Calu3 (cell line): ENCODE results near the gene LMO4. TPM values are rescaled to one million over a fixed set of nuclear protein-coding genes. Genes with fewer than 3 reads are reported as not detected.

Experiments
- BruUV-seq: library from RNA; stranded (reverse); fragments of 400-500 nt; replicated peaks from 2 replicates; lab custom pipeline; 2021; lab: Mats Ljungman, UMichigan
- CTCF ChIA-PET: fragments of 300-600 bp; sonication (Branson Sonifier 250); formaldehyde crosslinking; loops from one replicate; lab custom pipeline; 2022; ENCODE audit warnings: antibody characterized with exemption; lab: Charles Lee
- DNase-seq: peaks from one replicate; pipeline ENCODE4 v3.0.0; 2022
- H3K27ac Mint-ChIP-seq: one replicate; pipeline ENCODE4 v1.8.0; 2022; ENCODE audit warnings: mixed read lengths; ENCODE audit not compliant: unreplicated experiment
- H3K27me3 Mint-ChIP-seq: one replicate; pipeline ENCODE4 v1.8.0; 2022; ENCODE audit warnings: mixed read lengths; ENCODE audit not compliant: unreplicated experiment
- H3K36me3 Mint-ChIP-seq: one replicate; pipeline ENCODE4 v1.8.0; 2022; ENCODE audit warnings: mild to moderate bottlenecking, moderate library complexity, mixed read lengths; ENCODE audit not compliant: insufficient read depth, unreplicated experiment
- H3K4me1 Mint-ChIP-seq: one replicate; pipeline ENCODE4 v1.8.0; 2022; ENCODE audit warnings: mild to moderate bottlenecking, low read depth, mixed read lengths; ENCODE audit not compliant: unreplicated experiment
- H3K4me3 Mint-ChIP-seq: one replicate; pipeline ENCODE4 v1.8.0; 2022; ENCODE audit warnings: mild to moderate bottlenecking, low read depth, moderate library complexity, mixed read lengths; ENCODE audit not compliant: unreplicated experiment
- H3K9me3 Mint-ChIP-seq: one replicate; pipeline ENCODE4 v1.8.0; 2022; ENCODE audit warnings: low read depth, mixed read lengths; ENCODE audit not compliant: unreplicated experiment
- intact Hi-C: fragments of 100-400 bp; cut with micrococcal nuclease; formaldehyde crosslinking; loops from one replicate; pipeline ENCODE4 v1.10.0; 2022; ENCODE audit not compliant: unreplicated experiment
- total RNA-seq: library from RNA; stranded (reverse); gene quantifications from 2 replicates; pipeline ENCODE4 v1.2.3, GENCODE V29; 2022
- TF ChIP-seq, protein P1 (sequence below): fragments of 200-600 bp; IDR thresholded peaks from one replicate; pipeline ENCODE4 v1.8.0; 2022; ENCODE audit warnings: antibody characterized with exemption; ENCODE audit not compliant: unreplicated experiment

LMO4 gene
- total RNA-seq, 1 experiment from 2014 or later, result 95.0 TPM

DNA sequence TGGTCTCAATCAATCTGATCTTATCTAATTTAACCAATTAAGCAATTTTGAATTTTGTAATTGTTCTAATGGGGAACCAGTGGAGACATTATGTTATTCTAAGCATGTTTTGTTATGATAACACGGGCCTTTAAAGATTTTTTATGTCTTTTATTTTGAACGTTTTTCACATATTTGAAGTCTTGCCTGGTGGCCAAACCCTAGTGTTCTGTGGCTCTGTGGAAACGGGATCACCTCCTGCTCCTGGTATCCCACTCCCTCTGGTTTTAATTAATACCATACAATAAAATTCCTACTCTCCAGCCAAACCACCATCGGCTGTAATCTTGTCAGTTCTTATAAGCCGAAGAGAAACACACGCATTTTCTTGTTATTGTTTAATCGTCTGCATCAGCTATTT, 22.9 kb upstream of the LMO4 start:
- no peaks in the 10 kb centered on the region for H3K36me3 Mint-ChIP-seq
- TF ChIP-seq, protein P1, sequence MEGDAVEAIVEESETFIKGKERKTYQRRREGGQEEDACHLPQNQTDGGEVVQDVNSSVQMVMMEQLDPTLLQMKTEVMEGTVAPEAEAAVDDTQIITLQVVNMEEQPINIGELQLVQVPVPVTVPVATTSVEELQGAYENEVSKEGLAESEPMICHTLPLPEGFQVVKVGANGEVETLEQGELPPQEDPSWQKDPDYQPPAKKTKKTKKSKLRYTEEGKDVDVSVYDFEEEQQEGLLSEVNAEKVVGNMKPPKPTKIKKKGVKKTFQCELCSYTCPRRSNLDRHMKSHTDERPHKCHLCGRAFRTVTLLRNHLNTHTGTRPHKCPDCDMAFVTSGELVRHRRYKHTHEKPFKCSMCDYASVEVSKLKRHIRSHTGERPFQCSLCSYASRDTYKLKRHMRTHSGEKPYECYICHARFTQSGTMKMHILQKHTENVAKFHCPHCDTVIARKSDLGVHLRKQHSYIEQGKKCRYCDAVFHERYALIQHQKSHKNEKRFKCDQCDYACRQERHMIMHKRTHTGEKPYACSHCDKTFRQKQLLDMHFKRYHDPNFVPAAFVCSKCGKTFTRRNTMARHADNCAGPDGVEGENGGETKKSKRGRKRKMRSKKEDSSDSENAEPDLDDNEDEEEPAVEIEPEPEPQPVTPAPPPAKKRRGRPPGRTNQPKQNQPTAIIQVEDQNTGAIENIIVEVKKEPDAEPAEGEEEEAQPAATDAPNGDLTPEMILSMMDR, result no peak
- no peak overlapping the region for H3K27ac Mint-ChIP-seq
- H3K4me3 Mint-ChIP-seq, result no peak overlapping the region
- CTCF ChIA-PET, result no interaction called here
- intact Hi-C loops, result no loop called here
- no peaks in the 10 kb centered on the region for H3K27me3 Mint-ChIP-seq
- no peak for DNase-seq
- no TSS peak for BruUV-seq
- H3K9me3 Mint-ChIP-seq, result no peaks in the 10 kb centered on the region
- no peaks in the 10 kb centered on the region for H3K4me1 Mint-ChIP-seq

DNA sequence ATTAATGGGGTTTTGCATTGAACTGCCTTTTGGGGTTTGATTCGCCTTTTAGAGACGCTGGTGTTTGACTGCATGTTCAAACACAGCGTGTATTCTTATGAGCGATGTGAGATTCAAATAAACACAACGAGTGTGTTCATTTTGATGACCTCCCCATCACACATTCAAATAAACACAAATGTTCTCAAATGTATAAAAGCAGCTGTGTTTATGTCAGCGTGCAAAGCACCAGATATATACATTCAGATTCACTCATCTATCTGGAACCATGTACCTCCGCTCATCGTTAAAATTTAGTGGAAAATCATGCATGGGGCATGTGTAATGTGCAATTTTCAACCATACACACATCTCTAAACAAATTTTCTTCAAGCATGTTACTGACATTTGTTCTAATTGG, 21.4 kb upstream of the LMO4 start:
- Mint-ChIP-seq H3K4me3 (no peak overlapping the region), H3K9me3 (no peaks in the 10 kb centered on the region), H3K36me3 (no peaks in the 10 kb centered on the region), H3K27me3 (no peaks in the 10 kb centered on the region), H3K27ac (no peak overlapping the region), H3K4me1 (no peaks in the 10 kb centered on the region)
- intact Hi-C loops, result no loop called here
- DNase-seq, result no peak
- no TSS peak for BruUV-seq
- TF ChIP-seq, protein P1, result no peak
- CTCF ChIA-PET, result no interaction called here

DNA sequence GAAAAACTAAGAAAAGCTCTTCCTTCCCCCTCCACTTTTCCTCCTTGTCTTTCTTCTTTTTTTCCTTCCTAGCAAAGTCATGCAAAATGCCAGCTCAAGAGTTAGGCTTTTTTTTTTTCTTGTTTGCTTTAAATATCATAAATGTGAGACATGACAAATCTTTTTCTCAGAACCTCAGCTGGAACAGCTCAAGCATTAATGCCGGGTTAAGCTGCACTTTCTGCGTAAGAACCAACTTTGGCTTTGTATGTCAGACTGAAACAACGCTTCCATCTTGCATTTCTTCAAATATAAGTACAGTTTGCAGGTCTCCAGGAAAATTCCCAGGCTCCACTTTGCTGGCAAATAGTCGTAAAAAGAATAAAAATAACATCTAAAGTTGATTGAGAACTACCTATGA, 20.7 kb upstream of the LMO4 start:
- CTCF ChIA-PET, result interaction anchor here (0.6 kb wide), 1 partner anchor 64 kb away, joined by 6 read pairs; no protein-coding TSS in a partner anchor
- no peak overlapping the region for H3K27ac Mint-ChIP-seq
- TF ChIP-seq, protein P1, result no peak
- BruUV-seq, result no TSS peak
- no peaks in the 10 kb centered on the region for H3K9me3 Mint-ChIP-seq
- no peak for DNase-seq
- H3K36me3 Mint-ChIP-seq, result no peaks in the 10 kb centered on the region
- intact Hi-C loops, result no loop called here
- no peaks in the 10 kb centered on the region for H3K27me3 Mint-ChIP-seq
- H3K4me1 Mint-ChIP-seq, result no peaks in the 10 kb centered on the region
- H3K4me3 Mint-ChIP-seq, result no peak overlapping the region

DNA sequence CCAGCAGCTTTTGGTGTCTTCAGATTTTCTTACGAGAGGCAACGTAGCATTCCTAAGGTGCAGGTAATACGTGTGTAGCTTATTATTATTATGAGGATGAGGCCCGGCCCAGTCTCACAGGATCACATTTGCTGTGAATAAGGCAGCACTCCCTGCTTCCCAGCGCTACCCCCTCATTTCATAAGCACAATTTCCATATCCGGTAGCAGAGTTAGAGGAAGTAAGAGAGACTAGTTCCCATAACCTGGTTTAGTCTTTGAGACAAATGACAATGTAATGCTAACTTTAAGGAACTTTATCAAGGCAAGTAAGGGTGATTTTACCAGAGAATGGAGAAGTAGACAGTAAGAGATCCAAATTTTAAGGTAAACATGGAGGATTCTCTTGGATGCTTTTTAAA, 14.6 kb upstream of the LMO4 start:
- TF ChIP-seq, protein P1, result no peak
- no peak overlapping the region for H3K4me3 Mint-ChIP-seq
- H3K27ac Mint-ChIP-seq, result no peak overlapping the region
- intact Hi-C loops, result no loop called here
- no peak for DNase-seq
- BruUV-seq, result no TSS peak
- no peaks in the 10 kb centered on the region for H3K27me3 Mint-ChIP-seq
- H3K4me1 Mint-ChIP-seq, result peaks cover 7% of the 10 kb centered on the region
- no peaks in the 10 kb centered on the region for H3K36me3 Mint-ChIP-seq
- CTCF ChIA-PET, result no interaction called here
- H3K9me3 Mint-ChIP-seq, result no peaks in the 10 kb centered on the region
